ENCODE results near the gene FHOD3. TPM values are rescaled to one million over a fixed set of nuclear protein-coding genes. Genes with fewer than 3 reads are reported as not detected.

The FHOD3 gene
- total and polyA plus RNA-seq, 4 donors, result 0.57 to 1.3 (median 1.2) TPM; not detected in 1

DNA sequence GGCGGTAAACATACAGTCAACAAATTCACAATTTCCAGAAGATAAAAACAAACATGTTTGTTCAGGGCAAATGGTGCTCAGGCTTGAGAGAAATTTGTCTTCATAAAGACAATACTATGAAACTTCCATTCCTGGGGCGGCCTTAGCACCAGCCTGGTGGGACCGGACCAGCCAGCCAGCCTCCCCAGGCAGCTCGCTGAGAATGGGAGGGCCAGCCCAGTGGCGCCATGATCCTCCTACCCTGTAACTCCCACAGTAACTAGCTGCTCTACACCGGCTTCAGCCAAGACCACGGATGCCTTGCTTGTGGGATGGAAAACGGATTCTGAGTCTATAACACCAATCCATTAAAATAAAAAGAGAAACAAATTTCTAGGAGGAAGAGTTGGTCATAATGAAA, 24.2 kb upstream of the FHOD3 start:
- no peak for DNase-seq (ENCODE audit: low spot score)
- Histone ChIP-seq H3K36me3 (ENCODE audit: control insufficient read depth in 4 of 4, insufficient read depth in 3 of 4, low read depth in 1 of 4, low read length in 3 of 4) (peaks cover 4 to 18% (median 6%) of the 10 kb centered on the region in 4 donors), H3K9ac (ENCODE audit: low read depth in 1 of 2, low read length in 2 of 2) (no peak overlapping the region), H3K4me3 (ENCODE audit: low read depth in 1 of 3, low read length in 3 of 3) (no peak overlapping the region), H3K27me3 (ENCODE audit: control insufficient read depth in 4 of 4, insufficient read depth in 4 of 4, low read length in 3 of 4) (no peaks in the 10 kb centered on the region), H3K4me1 (ENCODE audit: control insufficient read depth in 4 of 4, insufficient read depth in 4 of 4, low read length in 3 of 4) (no peaks in the 10 kb centered on the region), H3K27ac (ENCODE audit: low read depth in 1 of 2, low read length in 2 of 2) (no peak overlapping the region), H3K9me3 (ENCODE audit: control insufficient read depth in 4 of 4, low read length in 3 of 4) (no peaks in the 10 kb centered on the region)
- 95% methylated on average over 8 of the region's 8 CpGs for WGBS
- TF ChIP-seq REST (IDR thresholded peaks at IDR 0.05), result no peak
- no peak for TF ChIP-seq YY1 (IDR thresholded peaks at IDR 0.05)
- TF ChIP-seq, protein P1, sequence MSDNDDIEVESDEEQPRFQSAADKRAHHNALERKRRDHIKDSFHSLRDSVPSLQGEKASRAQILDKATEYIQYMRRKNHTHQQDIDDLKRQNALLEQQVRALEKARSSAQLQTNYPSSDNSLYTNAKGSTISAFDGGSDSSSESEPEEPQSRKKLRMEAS (IDR thresholded peaks at IDR 0.05), result no peak
- TF ChIP-seq FOXA2 (IDR thresholded peaks at IDR 0.05), result no peak

DNA sequence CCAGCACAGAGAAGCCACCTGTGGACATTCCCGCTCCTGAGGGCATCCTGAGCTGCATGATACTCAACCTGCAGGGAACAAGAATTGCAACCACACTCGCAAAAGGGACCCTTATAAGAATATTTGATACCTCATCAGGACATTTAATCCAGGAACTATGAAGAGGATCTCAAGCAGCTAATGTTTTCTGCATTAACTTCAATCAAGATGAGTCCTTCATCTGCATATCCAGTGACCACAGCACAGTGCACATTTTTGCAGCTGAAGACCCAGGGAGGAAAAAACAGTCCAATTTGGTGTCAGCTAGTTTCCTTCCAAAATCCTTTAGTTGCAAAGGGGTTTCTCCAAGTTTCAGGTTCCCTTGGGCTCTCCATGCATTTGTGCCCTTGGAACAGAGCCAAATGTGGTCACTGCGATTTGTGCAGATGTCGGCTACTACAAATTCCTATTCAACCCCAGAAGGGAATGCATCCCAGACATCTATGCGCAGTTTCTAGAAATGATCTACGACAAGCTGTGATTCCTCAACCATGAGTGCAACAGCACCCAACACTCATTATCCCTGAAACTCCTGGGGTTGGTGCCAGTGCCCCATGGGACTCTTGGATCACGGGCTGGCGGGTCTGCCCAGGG, 23.3 kb upstream of the FHOD3 start:
- TF ChIP-seq TAF1 (conservative IDR thresholded peaks at IDR 0.05) (no peak), RXRA (IDR thresholded peaks at IDR 0.05) (no peak), EGR1 (IDR thresholded peaks at IDR 0.05; ENCODE audit: low read depth in 2 of 2) (no peak), YY1 (IDR thresholded peaks at IDR 0.05) (no peak)
- TF ChIP-seq, protein P1 (IDR thresholded peaks at IDR 0.05), result no peak
- TF ChIP-seq, protein P2, sequence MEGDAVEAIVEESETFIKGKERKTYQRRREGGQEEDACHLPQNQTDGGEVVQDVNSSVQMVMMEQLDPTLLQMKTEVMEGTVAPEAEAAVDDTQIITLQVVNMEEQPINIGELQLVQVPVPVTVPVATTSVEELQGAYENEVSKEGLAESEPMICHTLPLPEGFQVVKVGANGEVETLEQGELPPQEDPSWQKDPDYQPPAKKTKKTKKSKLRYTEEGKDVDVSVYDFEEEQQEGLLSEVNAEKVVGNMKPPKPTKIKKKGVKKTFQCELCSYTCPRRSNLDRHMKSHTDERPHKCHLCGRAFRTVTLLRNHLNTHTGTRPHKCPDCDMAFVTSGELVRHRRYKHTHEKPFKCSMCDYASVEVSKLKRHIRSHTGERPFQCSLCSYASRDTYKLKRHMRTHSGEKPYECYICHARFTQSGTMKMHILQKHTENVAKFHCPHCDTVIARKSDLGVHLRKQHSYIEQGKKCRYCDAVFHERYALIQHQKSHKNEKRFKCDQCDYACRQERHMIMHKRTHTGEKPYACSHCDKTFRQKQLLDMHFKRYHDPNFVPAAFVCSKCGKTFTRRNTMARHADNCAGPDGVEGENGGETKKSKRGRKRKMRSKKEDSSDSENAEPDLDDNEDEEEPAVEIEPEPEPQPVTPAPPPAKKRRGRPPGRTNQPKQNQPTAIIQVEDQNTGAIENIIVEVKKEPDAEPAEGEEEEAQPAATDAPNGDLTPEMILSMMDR (IDR thresholded peaks at IDR 0.05; ENCODE audit: low read depth, low read length, missing input control), result no peak
- no peaks in the 10 kb centered on the region for H3K4me1 ChIP-seq (ENCODE audit: control insufficient read depth in 4 of 4, insufficient read depth in 4 of 4, low read length in 3 of 4)
- no peaks in the 10 kb centered on the region for H3K27me3 ChIP-seq (ENCODE audit: control insufficient read depth in 4 of 4, insufficient read depth in 4 of 4, low read length in 3 of 4)
- 95% methylated on average over 8 of the region's 8 CpGs for WGBS
- H3K27ac ChIP-seq (ENCODE audit: low read depth in 1 of 2, low read length in 2 of 2), result no peak overlapping the region
- H3K9ac ChIP-seq (ENCODE audit: low read depth in 1 of 2, low read length in 2 of 2), result no peak overlapping the region
- H3K4me3 ChIP-seq (ENCODE audit: low read depth in 1 of 3, low read length in 3 of 3), result no peak overlapping the region
- DNase-seq (ENCODE audit: low spot score), result no peak
- H3K36me3 ChIP-seq (ENCODE audit: control insufficient read depth in 4 of 4, insufficient read depth in 3 of 4, low read depth in 1 of 4, low read length in 3 of 4), result peaks cover under 1 to 10% (median 4%) of the 10 kb centered on the region in 4 donors
- H3K9me3 ChIP-seq (ENCODE audit: control insufficient read depth in 4 of 4, low read length in 3 of 4), result no peaks in the 10 kb centered on the region

DNA sequence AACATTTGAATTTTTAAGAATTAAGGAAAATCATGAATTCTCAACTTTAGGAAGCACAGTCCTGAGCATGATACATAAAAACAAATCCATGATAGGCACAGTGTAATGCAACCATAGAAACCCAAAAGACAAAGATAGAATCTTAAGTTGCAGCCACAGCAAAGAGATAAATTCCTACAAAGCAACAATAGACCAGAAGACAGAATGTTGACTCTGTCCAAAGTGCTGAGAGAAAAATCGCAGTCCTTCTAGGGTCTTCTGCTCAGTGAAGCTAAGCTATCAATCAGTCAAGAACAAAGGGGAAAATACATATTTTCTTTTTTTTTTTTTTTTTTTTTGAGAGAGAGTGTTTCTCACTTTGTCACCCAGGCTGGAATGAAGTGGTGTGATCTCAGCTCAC, 22.0 kb upstream of the FHOD3 start:
- Histone ChIP-seq H3K9me3 (ENCODE audit: control insufficient read depth in 4 of 4, low read length in 3 of 4) (no peaks in the 10 kb centered on the region), H3K27me3 (ENCODE audit: control insufficient read depth in 4 of 4, insufficient read depth in 4 of 4, low read length in 3 of 4) (no peaks in the 10 kb centered on the region), H3K4me3 (ENCODE audit: low read depth in 1 of 3, low read length in 3 of 3) (no peak overlapping the region), H3K36me3 (ENCODE audit: control insufficient read depth in 4 of 4, insufficient read depth in 3 of 4, low read depth in 1 of 4, low read length in 3 of 4) (peaks cover 0 to 2% (median 0%) of the 10 kb centered on the region in 4 donors), H3K4me1 (ENCODE audit: control insufficient read depth in 4 of 4, insufficient read depth in 4 of 4, low read length in 3 of 4) (no peaks in the 10 kb centered on the region), H3K9ac (ENCODE audit: low read depth in 1 of 2, low read length in 2 of 2) (no peak overlapping the region), H3K27ac (ENCODE audit: low read depth in 1 of 2, low read length in 2 of 2) (no peak overlapping the region)
- DNase-seq (ENCODE audit: low spot score), result no peak
- WGBS, result 96% methylated on average over 1 of the region's 1 CpG
- TF ChIP-seq EGR1 (IDR thresholded peaks at IDR 0.05; ENCODE audit: low read depth in 2 of 2) (no peak), TAF1 (conservative IDR thresholded peaks at IDR 0.05) (no peak), REST (IDR thresholded peaks at IDR 0.05) (no peak), YY1 (IDR thresholded peaks at IDR 0.05) (no peak), HNF4A (conservative IDR thresholded peaks at IDR 0.05) (no peak), GABPA (IDR thresholded peaks at IDR 0.05 in 1 of 2, conservative IDR thresholded peaks at IDR 0.05 in 1 of 2) (no peak)
- TF ChIP-seq, protein P3, sequence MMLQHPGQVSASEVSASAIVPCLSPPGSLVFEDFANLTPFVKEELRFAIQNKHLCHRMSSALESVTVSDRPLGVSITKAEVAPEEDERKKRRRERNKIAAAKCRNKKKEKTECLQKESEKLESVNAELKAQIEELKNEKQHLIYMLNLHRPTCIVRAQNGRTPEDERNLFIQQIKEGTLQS (IDR thresholded peaks at IDR 0.05), result no peak
